Neuronal stem cell (in vitro differentiated cells): ENCODE data around the gene ZSCAN12.
A peak's percentile ranks its signal among the peaks of the same experiment; 100 is the strongest.

Experiments
- DNase-seq: peaks from one replicate; pipeline ENCODE4 v3.0.0-alpha.2; 2013; ENCODE audit warnings: low spot score
- H2AFZ ChIP-seq: one replicate; pipeline ENCODE4 v1.6.1; 2013; ENCODE audit warnings: mild to moderate bottlenecking, low read length, inconsistent platforms
- H2AK5ac ChIP-seq: 2 replicates; pipeline ENCODE4 v1.6.1; 2013; ENCODE audit warnings: low read depth, mild to moderate bottlenecking, inconsistent platforms, low read length, moderate library complexity, mixed read lengths
- H2BK120ac ChIP-seq: 2 replicates; pipeline ENCODE4 v1.6.1; 2013; ENCODE audit warnings: low read depth, mild to moderate bottlenecking, inconsistent platforms, low read length, moderate library complexity, mixed read lengths
- H2BK12ac ChIP-seq: one replicate; pipeline ENCODE4 v1.6.1; 2013; ENCODE audit warnings: low read length, inconsistent platforms
- H2BK15ac ChIP-seq: 2 replicates; pipeline ENCODE4 v1.6.1; 2013; ENCODE audit warnings: mild to moderate bottlenecking, low read length, inconsistent platforms, mixed read lengths
- H2BK5ac ChIP-seq: one replicate; pipeline ENCODE4 v1.6.1; 2013; ENCODE audit warnings: inconsistent platforms, mild to moderate bottlenecking, low read length, moderate library complexity
- H3K14ac ChIP-seq: one replicate; pipeline ENCODE4 v1.6.1; 2013; ENCODE audit warnings: low read length, inconsistent platforms
- H3K18ac ChIP-seq: 2 replicates; pipeline ENCODE4 v1.6.1; 2013; ENCODE audit warnings: low read length, inconsistent platforms
- H3K23ac ChIP-seq: 2 replicates; pipeline ENCODE4 v1.6.1; 2013; ENCODE audit warnings: low read depth, mild to moderate bottlenecking, mixed read lengths, low read length, inconsistent platforms; ENCODE audit not compliant: poor library complexity
- H3K27ac ChIP-seq: replicated peaks from 3 replicates; pipeline ENCODE4 v1.5.1; 2013; ENCODE audit warnings: low read length, inconsistent platforms
- H3K27me3 ChIP-seq, 3 experiments: 2 replicates each; pipeline ENCODE4 v1.6.1; 2013; ENCODE audit warnings: low read length in 3 of 3, mild to moderate bottlenecking in 2 of 3, inconsistent platforms in 1 of 3, low read depth in 1 of 3, mixed read lengths in 1 of 3, moderate library complexity in 1 of 3; ENCODE audit not compliant: control insufficient read depth in 3 of 3, insufficient read depth in 3 of 3
- H3K36me3 ChIP-seq, 2 donors: replicated peaks in 1 of 2; 2 replicates each; pipeline ENCODE4 v1.6.1; 2013; ENCODE audit warnings: low read length in 2 of 2; ENCODE audit not compliant: control insufficient read depth in 2 of 2, insufficient read depth in 2 of 2
- H3K4ac ChIP-seq: 2 replicates; pipeline ENCODE4 v1.6.1; 2013; ENCODE audit warnings: inconsistent platforms, mild to moderate bottlenecking, low read length, moderate library complexity
- H3K4me1 ChIP-seq, 2 donors: 1 replicate in 1 of 2; 2 replicates in 1 of 2; pipeline ENCODE4 v1.6.1; 2013; ENCODE audit warnings: low read length in 2 of 2, low read depth in 1 of 2; ENCODE audit not compliant: control insufficient read depth in 2 of 2, insufficient read depth in 1 of 2
- H3K4me2 ChIP-seq: one replicate; pipeline ENCODE4 v1.6.1; 2013; ENCODE audit warnings: mild to moderate bottlenecking, low read length, inconsistent platforms; ENCODE audit not compliant: insufficient read depth, poor library complexity, severe bottlenecking
- H3K4me3 ChIP-seq, 2 donors: 2 replicates each; pipeline ENCODE4 v1.5.1; 2013; ENCODE audit warnings: low read length in 2 of 2, mild to moderate bottlenecking in 2 of 2, inconsistent platforms in 1 of 2, moderate library complexity in 1 of 2
- H3K79me1 ChIP-seq: one replicate; pipeline ENCODE4 v1.6.1; 2013; ENCODE audit warnings: low read depth, mild to moderate bottlenecking, inconsistent platforms, low read length, moderate library complexity
- H3K9ac ChIP-seq: one replicate; pipeline ENCODE4 v1.6.1; 2013; ENCODE audit warnings: mild to moderate bottlenecking, low read depth, low read length, inconsistent platforms; ENCODE audit not compliant: poor library complexity
- H3K9me3 ChIP-seq, 2 donors: replicated peaks in 1 of 2; 2 replicates each; pipeline versions ENCODE3 to v1.6.1; 2013; ENCODE audit warnings: low read length in 2 of 2, mild to moderate bottlenecking in 2 of 2, inconsistent platforms in 1 of 2, low read depth in 1 of 2, mixed read lengths in 1 of 2, moderate library complexity in 1 of 2; ENCODE audit not compliant: control insufficient read depth in 2 of 2, insufficient read depth in 1 of 2
- H4K8ac ChIP-seq: one replicate; pipeline ENCODE4 v1.6.1; 2013; ENCODE audit warnings: low read depth, mild to moderate bottlenecking, inconsistent platforms, low read length, moderate library complexity
- H4K91ac ChIP-seq: one replicate; pipeline ENCODE4 v1.6.1; 2013; ENCODE audit warnings: low read length, low read depth, mild to moderate bottlenecking, inconsistent platforms; ENCODE audit not compliant: poor library complexity
- WGBS, 2 donors: extraction: QIAGEN DNeasy Blood & Tissue Kit; methylation state at CpG; one replicate each; pipeline ENCODE4 v1.1.7; 2013; ENCODE audit warnings: missing lambda C conversion rate in 2 of 2, mixed read lengths in 1 of 2; ENCODE audit not compliant: insufficient read length in 2 of 2, insufficient replicate concordance in 1 of 2; ENCODE audit errors: extremely low coverage in 2 of 2; 5-methylcytosine and 5-hydroxymethylcytosine counted together

ZSCAN12 gene

DNA sequence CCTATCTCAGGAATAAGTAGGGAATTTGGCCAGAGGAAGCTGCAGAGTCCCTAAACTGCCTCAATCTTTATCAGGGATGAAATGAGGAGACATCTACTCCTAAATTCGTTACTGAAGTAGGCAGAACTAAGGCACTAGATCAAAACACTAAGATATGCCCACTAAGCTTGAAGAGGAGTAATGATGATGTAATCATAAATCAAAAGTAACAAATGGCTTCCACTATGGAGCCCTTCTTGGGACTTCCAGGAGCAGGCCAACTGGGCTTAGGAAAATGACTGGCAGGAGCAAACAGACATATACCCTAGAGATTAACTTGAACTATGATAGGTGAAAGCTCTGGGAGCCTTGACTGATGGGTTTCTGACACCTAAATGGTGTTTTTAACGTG is 15.4 kb downstream of the ZSCAN12 start:
- Histone ChIP-seq H2AK5ac (no peak overlapping the region), H3K27ac (no peak overlapping the region), H3K9ac (no peak overlapping the region), H2AFZ (no peak overlapping the region), H4K91ac (no peak overlapping the region), H3K14ac (no peak overlapping the region), H4K8ac (no peak overlapping the region), H3K23ac (no peak overlapping the region), H3K4me1 (peaks cover 0 to 1% of the 10 kb centered on the region in 2 donors), H3K18ac (no peak overlapping the region), H3K79me1 (peaks cover 2% of the 10 kb centered on the region), H3K36me3 (peaks cover 25 to 100% of the 10 kb centered on the region in 2 donors), H3K27me3 (no peaks in the 10 kb centered on the region), H3K4me2 (no peak overlapping the region), H3K4me3 (no peak overlapping the region), H3K4ac (no peak overlapping the region), H3K9me3 (peaks cover 4 to 15% of the 10 kb centered on the region in 2 donors), H2BK12ac (no peak overlapping the region), H2BK5ac (no peak overlapping the region), H2BK15ac (no peak overlapping the region), H2BK120ac (no peak overlapping the region)
- no CpG with 5 or more reads among the region's 2 CpGs for WGBS, 2 donors
- no peak for DNase-seq

DNA sequence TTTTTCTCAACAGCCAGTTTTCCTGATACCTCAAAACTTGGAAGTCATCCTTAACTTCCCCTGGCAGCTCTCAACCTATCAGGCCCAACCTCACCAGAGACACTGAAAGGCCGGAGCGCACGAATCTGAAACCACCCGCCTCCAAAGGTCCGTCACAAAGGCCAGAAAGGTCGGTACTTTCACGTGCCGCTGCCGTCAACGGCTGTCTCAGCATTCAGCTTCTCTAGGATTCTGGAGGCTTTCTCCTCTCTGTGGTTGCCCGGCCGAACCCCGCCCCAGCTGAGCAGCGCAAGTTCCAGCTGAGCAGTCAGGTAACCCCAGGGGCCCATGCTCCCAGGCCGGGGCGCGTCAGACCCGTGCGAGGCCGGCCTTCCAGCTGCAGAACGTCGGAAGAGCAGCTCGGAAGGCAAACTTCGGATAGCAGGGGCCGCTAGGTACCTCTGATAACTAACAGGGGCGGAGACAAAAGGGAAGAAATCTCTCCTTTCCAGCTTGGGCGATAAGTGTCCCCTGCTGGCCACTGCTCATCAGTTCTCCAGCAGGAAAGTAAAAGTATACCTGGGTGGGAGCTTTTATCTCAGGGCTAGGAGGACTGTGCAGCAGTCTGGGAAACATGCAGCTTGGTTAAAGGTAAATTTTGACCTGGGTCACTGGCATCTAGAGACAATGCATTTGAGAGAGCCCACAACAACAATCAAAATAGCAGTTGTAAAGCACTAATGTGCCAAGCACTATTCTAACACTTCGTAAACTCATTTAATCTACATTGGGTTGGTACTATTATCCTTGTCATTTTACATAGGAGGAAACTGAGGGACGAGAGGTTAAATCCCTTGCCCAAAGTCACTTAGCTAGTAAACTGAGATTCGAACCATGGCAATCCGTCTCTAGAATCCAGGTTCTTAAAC is 16.1 kb downstream of the ZSCAN12 start:
- Histone ChIP-seq H2BK12ac (no peak overlapping the region), H3K9ac (peak overlapping the region; percentile 78), H2BK120ac (no peak overlapping the region), H3K23ac (no peak overlapping the region), H3K4me2 (peak overlapping the region; percentile 53), H3K27me3 (no peaks in the 10 kb centered on the region), H3K9me3 (peaks cover 4 to 22% of the 10 kb centered on the region in 2 donors), H2AK5ac (no peak overlapping the region), H3K4me3 (peak overlapping the region in 1 of 2 donors; percentile 78), H3K79me1 (peaks cover 2% of the 10 kb centered on the region), H2AFZ (no peak overlapping the region), H3K4ac (no peak overlapping the region), H3K14ac (no peak overlapping the region), H3K27ac (peak overlapping the region; percentile 75), H3K36me3 (peaks cover 22 to 100% of the 10 kb centered on the region in 2 donors), H2BK15ac (no peak overlapping the region), H4K91ac (no peak overlapping the region), H2BK5ac (no peak overlapping the region), H3K18ac (peak overlapping the region; percentile 79), H4K8ac (no peak overlapping the region), H3K4me1 (peaks cover 0 to 1% of the 10 kb centered on the region in 2 donors)
- no CpG with 5 or more reads among the region's 31 CpGs for WGBS, 2 donors
- peak; percentile 83 for DNase-seq

DNA sequence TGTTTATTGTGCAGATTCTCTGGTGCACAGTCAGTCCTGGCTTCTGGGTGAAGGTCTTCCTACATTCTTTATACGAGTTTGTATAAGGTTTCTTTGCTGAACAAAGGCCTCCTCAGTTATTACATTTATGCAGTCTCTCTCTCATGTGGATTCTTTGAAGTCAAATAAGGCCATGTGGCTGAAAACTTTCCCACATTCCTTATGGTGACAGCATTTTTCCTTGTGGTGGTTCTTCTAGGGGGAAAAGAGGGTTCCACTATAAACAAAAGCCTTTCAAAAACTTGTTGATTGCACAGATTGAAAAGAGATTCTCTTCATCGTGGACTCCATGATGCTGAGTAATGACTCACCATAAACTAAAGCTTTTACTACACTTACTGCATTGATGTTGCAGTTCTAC is 19.2 kb downstream of the ZSCAN12 start:
- WGBS, 2 donors: no CpG with 5 or more reads among the region's 2 CpGs
- H3K18ac ChIP-seq: no peak overlapping the region
- peaks cover 18 to 98% of the 10 kb centered on the region in 2 donors for H3K36me3 ChIP-seq

DNA sequence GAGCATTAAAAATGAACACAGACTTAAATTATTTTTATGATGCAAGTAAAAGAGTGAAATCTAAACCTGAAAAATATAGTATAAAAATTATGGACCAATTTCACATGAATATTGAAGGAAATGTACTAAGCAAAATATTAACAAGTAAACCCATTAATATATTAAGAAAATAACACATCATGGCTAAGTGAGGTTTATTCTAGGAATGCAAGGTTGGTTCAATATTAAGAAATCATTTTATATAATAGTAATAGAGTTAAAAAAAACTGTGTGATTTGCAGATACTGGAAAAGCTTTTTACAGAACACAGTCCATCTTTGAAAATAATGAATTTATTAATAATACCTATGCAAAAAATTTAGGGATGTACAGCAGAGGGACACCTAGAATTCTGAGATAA is 20.9 kb downstream of the ZSCAN12 start:
- Histone ChIP-seq H3K18ac (no peak overlapping the region), H3K27me3 (no peaks in the 10 kb centered on the region), H2BK12ac (no peak overlapping the region), H4K8ac (no peak overlapping the region), H3K23ac (no peak overlapping the region), H2BK5ac (no peak overlapping the region), H3K4me1 (no peaks in the 10 kb centered on the region), H2AK5ac (no peak overlapping the region), H3K79me1 (peaks cover 2% of the 10 kb centered on the region), H2BK15ac (no peak overlapping the region), H2BK120ac (no peak overlapping the region), H3K9ac (no peak overlapping the region), H3K4ac (no peak overlapping the region), H3K4me3 (no peak overlapping the region), H2AFZ (no peak overlapping the region), H3K36me3 (peaks cover 18 to 91% of the 10 kb centered on the region in 2 donors), H3K4me2 (no peak overlapping the region), H4K91ac (no peak overlapping the region), H3K14ac (no peak overlapping the region), H3K9me3 (peaks cover 4 to 23% of the 10 kb centered on the region in 2 donors), H3K27ac (no peak overlapping the region)
- no peak for DNase-seq

More for the DNA sequence above, 19.2 kb downstream of the ZSCAN12 start:
- Histone ChIP-seq H2BK120ac (no peak overlapping the region), H2BK5ac (no peak overlapping the region), H4K8ac (no peak overlapping the region), H3K23ac (no peak overlapping the region), H3K27me3 (no peaks in the 10 kb centered on the region), H2BK12ac (no peak overlapping the region), H3K4me3 (no peak overlapping the region), H3K27ac (no peak overlapping the region), H3K9me3 (peaks cover 4 to 23% of the 10 kb centered on the region in 2 donors), H3K14ac (no peak overlapping the region), H2AFZ (no peak overlapping the region), H3K4ac (no peak overlapping the region), H3K4me2 (no peak overlapping the region), H4K91ac (no peak overlapping the region), H3K4me1 (peaks cover 0 to 1% of the 10 kb centered on the region in 2 donors), H3K79me1 (peaks cover 2% of the 10 kb centered on the region), H2AK5ac (no peak overlapping the region), H2BK15ac (no peak overlapping the region), H3K9ac (no peak overlapping the region)
- DNase-seq: no peak
